CD14-positive monocyte (primary cell): ENCODE measurements around the gene EPS8L1. TPM values are rescaled to one million over a fixed set of nuclear protein-coding genes. Genes with fewer than 3 reads are reported as not detected.

Experiments used
- DNase-seq, 3 donors: peaks; one replicate each; pipeline ENCODE4 v3.0.0-alpha.2; 2011 to 2022
- H2AFZ ChIP-seq: 2 replicates; pipeline ENCODE4 v1.6.0; 2012; ENCODE audit warnings: mild to moderate bottlenecking, low read depth, low read length, inconsistent platforms; ENCODE audit not compliant: insufficient read depth, poor library complexity, severe bottlenecking
- H3K27ac ChIP-seq, 2 donors: 1 replicate in 1 of 2; 2 replicates in 1 of 2; pipeline ENCODE4 v1.5.1; 2012 to 2013; ENCODE audit warnings: low read length in 2 of 2, control low read depth in 1 of 2, inconsistent platforms in 1 of 2, low read depth in 1 of 2, mild to moderate bottlenecking in 1 of 2
- H3K27me3 ChIP-seq, 2 donors: one replicate each; pipeline versions ENCODE4 v1.6.0 to v1.6.1; 2011 to 2013; ENCODE audit warnings: low read length in 2 of 2; ENCODE audit not compliant: control insufficient read depth in 2 of 2, insufficient read depth in 2 of 2
- H3K36me3 ChIP-seq, 2 donors: replicated peaks in 1 of 2; 1 replicate in 1 of 2; 2 replicates in 1 of 2; pipeline versions ENCODE4 v1.5.1 to v1.6.1; 2012 to 2013; ENCODE audit warnings: low read length in 2 of 2, control low read depth in 1 of 2, inconsistent platforms in 1 of 2, mild to moderate bottlenecking in 1 of 2; ENCODE audit not compliant: insufficient read depth in 2 of 2, control insufficient read depth in 1 of 2
- H3K4me1 ChIP-seq, 2 donors: 1 replicate in 1 of 2; 2 replicates in 1 of 2; pipeline versions ENCODE4 v1.5.1 to v1.6.1; 2012 to 2013; ENCODE audit warnings: low read length in 2 of 2, control low read depth in 1 of 2, inconsistent platforms in 1 of 2, mild to moderate bottlenecking in 1 of 2, moderate library complexity in 1 of 2; ENCODE audit not compliant: insufficient read depth in 2 of 2, control insufficient read depth in 1 of 2
- H3K4me2 ChIP-seq: replicated peaks from 2 replicates; pipeline ENCODE3; 2012; ENCODE audit warnings: low read length, moderate library complexity, mild to moderate bottlenecking; ENCODE audit not compliant: poor library complexity, severe bottlenecking; ENCODE audit errors: extremely low read depth
- H3K4me3 ChIP-seq, 3 experiments: fragments of 200-600 bp in 1 of 3; sonication (generic) in 1 of 3; replicated peaks in 1 of 3; 1 replicate in 2 of 3; 2 replicates in 1 of 3; pipeline ENCODE4 v1.5.1; 2011 to 2013; ENCODE audit warnings: low read length in 3 of 3, mild to moderate bottlenecking in 3 of 3, control low read depth in 2 of 3, low read depth in 2 of 3, inconsistent platforms in 1 of 3, moderate library complexity in 1 of 3
- H3K79me2 ChIP-seq: 2 replicates; pipeline ENCODE4 v1.6.0; 2012; ENCODE audit warnings: mild to moderate bottlenecking, control low read depth, inconsistent platforms, low read length, moderate library complexity; ENCODE audit not compliant: insufficient read depth
- H3K9ac ChIP-seq: 2 replicates; pipeline ENCODE4 v1.6.0; 2017; ENCODE audit warnings: low read length, mild to moderate bottlenecking; ENCODE audit not compliant: insufficient read depth, poor library complexity, severe bottlenecking
- H3K9me3 ChIP-seq, 2 donors: replicated peaks in 1 of 2; 1 replicate in 1 of 2; 2 replicates in 1 of 2; pipeline versions ENCODE4 v1.5.1 to v1.6.1; 2012 to 2013; ENCODE audit warnings: low read length in 2 of 2, control low read depth in 1 of 2; ENCODE audit not compliant: control insufficient read depth in 1 of 2, insufficient read depth in 1 of 2
- H4K20me1 ChIP-seq: 2 replicates; pipeline ENCODE4 v1.6.0; 2012; ENCODE audit warnings: mild to moderate bottlenecking, low read length, control low read depth, moderate library complexity; ENCODE audit not compliant: insufficient read depth
- H3K27ac Mint-ChIP-seq, 7 donors: one replicate each; pipeline ENCODE4 v1.8.0; 2020; ENCODE audit warnings: mild to moderate bottlenecking in 7 of 7, mixed read lengths in 7 of 7, moderate library complexity in 6 of 7, inconsistent platforms in 2 of 7
- H3K27me3 Mint-ChIP-seq, 3 donors: one replicate each; pipeline ENCODE4 v1.8.0; 2021 to 2022; ENCODE audit warnings: low read depth in 3 of 3, mild to moderate bottlenecking in 3 of 3, mixed read lengths in 3 of 3, moderate library complexity in 3 of 3, inconsistent platforms in 1 of 3
- H3K36me3 Mint-ChIP-seq, 2 donors: one replicate each; pipeline ENCODE4 v1.8.0; 2020; ENCODE audit warnings: mixed read lengths in 2 of 2, inconsistent platforms in 1 of 2, mild to moderate bottlenecking in 1 of 2
- H3K4me1 Mint-ChIP-seq: one replicate; pipeline ENCODE4 v1.8.0; 2020; ENCODE audit warnings: mild to moderate bottlenecking, mixed read lengths
- H3K4me3 Mint-ChIP-seq, 2 donors: one replicate each; pipeline ENCODE4 v1.8.0; 2020; ENCODE audit warnings: mild to moderate bottlenecking in 2 of 2, mixed read lengths in 2 of 2, moderate library complexity in 1 of 2
- H3K9me3 Mint-ChIP-seq, 7 donors: one replicate each; pipeline ENCODE4 v1.8.0; 2020 to 2022; ENCODE audit warnings: mixed read lengths in 7 of 7, mild to moderate bottlenecking in 6 of 7, moderate library complexity in 6 of 7, inconsistent platforms in 2 of 7
- WGBS: methylation state at CpG from one replicate; pipeline ENCODE4 v1.1.5; 2013; ENCODE audit warnings: missing lambda C conversion rate; ENCODE audit not compliant: insufficient coverage; 5-methylcytosine and 5-hydroxymethylcytosine counted together
- intact Hi-C, 2 donors: fragments of 100-400 bp; cut with micrococcal nuclease; formaldehyde crosslinking; loops; one replicate each; pipeline versions ENCODE4 v1.15.0 to v1.15.1; 2023
- polyA plus RNA-seq, 3 donors: library from polyadenylated mRNA; depleted of rRNA in 1 of 3; unstranded in 2 of 3; stranded (reverse) in 1 of 3; fragments of 300-500 nt in 2 of 3; fragments of >200 nt in 1 of 3; fragmentation: Illumina TruSeq in 2 of 3; gene quantifications; 1 replicate in 2 of 3; 2 replicates in 1 of 3; pipeline ENCODE4 v1.2.3, GENCODE V29; 2012 to 2021
- TF ChIP-seq, protein P1 (sequence below): fragments of 200-600 bp; IDR thresholded peaks from one replicate; pipeline ENCODE4 v1.8.0; 2022; ENCODE audit warnings: antibody characterized with exemption, mild to moderate bottlenecking

EPS8L1 gene
- polyA plus RNA-seq, 3 donors, result 1.5 to 5.0 (median 1.8) TPM

DNA sequence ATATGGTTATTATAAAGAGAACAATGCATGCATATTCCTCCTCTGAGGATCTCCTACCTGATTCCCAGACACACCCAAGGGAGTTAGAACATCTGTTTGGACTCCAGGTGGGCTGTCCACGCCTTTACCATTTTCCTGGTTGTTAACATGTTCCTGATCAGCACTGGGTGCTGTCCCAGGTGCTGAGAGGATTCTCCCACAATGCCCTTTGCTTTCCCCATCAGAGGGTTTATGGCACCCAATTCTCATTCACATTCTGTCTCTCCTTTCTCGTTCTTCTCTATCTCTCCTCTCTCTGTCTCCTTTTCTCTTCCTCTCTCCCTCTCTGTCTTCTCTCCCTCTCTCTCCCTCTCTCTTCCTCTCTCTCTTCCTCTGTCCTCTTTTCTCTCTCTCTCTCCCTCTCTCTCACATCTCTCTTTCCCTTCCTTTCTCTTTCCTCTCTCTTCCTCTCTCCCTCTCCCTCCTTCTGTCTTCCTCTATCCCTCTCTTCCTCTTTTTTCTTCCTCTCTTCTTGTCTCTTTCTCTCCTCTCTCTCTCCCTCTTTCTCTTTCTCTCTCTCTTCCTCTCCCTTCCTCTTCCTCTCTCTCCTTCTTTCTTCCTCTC is 9.5 kb upstream of the EPS8L1 start:
- Mint-ChIP-seq H3K4me1 (peaks cover 22% of the 10 kb centered on the region), H3K36me3 (peaks cover 0 to 5% of the 10 kb centered on the region in 2 donors), H3K9me3 (peaks cover 4 to 28% (median 19%) of the 10 kb centered on the region in 7 donors), H3K27ac (no peak overlapping the region), H3K27me3 (peaks cover 53 to 63% (median 62%) of the 10 kb centered on the region in 3 donors), H3K4me3 (peak overlapping the region in 1 of 2 donors; percentile 52)
- TF ChIP-seq, protein P1, sequence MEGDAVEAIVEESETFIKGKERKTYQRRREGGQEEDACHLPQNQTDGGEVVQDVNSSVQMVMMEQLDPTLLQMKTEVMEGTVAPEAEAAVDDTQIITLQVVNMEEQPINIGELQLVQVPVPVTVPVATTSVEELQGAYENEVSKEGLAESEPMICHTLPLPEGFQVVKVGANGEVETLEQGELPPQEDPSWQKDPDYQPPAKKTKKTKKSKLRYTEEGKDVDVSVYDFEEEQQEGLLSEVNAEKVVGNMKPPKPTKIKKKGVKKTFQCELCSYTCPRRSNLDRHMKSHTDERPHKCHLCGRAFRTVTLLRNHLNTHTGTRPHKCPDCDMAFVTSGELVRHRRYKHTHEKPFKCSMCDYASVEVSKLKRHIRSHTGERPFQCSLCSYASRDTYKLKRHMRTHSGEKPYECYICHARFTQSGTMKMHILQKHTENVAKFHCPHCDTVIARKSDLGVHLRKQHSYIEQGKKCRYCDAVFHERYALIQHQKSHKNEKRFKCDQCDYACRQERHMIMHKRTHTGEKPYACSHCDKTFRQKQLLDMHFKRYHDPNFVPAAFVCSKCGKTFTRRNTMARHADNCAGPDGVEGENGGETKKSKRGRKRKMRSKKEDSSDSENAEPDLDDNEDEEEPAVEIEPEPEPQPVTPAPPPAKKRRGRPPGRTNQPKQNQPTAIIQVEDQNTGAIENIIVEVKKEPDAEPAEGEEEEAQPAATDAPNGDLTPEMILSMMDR, result no peak
- H3K9ac ChIP-seq, result no peak overlapping the region
- H4K20me1 ChIP-seq, result no peaks in the 10 kb centered on the region
- H3K4me1 ChIP-seq, result peaks cover 14 to 18% of the 10 kb centered on the region in 2 donors
- peaks cover 17 to 45% of the 10 kb centered on the region in 2 donors for H3K27me3 ChIP-seq
- H3K27ac ChIP-seq, result no peak overlapping the region
- no peak overlapping the region for H3K4me3 ChIP-seq
- no peak overlapping the region for H2AFZ ChIP-seq
- H3K36me3 ChIP-seq, result no peaks in the 10 kb centered on the region
- WGBS, result 35% methylated on average over 2 of the region's 2 CpGs
- H3K9me3 ChIP-seq, result peaks cover 7 to 8% of the 10 kb centered on the region in 2 donors
- intact Hi-C loops, result no loop called here
- no peaks in the 10 kb centered on the region for H3K79me2 ChIP-seq
- no peak for DNase-seq
- no peak overlapping the region for H3K4me2 ChIP-seq

DNA sequence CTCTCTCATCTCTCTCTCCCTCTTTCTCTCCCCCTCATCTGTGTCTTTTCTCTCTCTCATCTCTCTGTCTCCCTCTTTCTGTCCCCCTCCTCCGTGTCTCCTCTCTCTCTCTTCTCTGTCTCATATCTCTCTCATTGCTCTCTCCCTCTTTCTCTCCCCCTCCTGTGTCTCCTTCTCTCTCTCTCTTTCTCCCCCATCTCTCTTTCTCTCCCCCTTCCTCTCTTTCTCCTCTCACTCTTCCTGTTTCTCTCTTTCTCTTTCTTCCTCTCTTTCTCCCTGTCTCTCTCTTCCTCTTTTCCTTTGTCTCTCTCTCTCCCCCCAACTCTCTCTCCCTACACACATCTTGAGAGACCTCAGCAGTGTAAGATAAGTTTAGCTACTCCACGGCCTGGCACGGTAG is 7.8 kb upstream of the EPS8L1 start:
- H3K27ac ChIP-seq, result no peak overlapping the region
- intact Hi-C loops, result no loop called here
- H3K4me3 ChIP-seq, result no peak overlapping the region
- peak overlapping the region in 1 of 2 donors; percentile 79 for H3K4me3 Mint-ChIP-seq
- H3K9me3 Mint-ChIP-seq, result peaks cover 4 to 32% (median 22%) of the 10 kb centered on the region in 7 donors
- 47% methylated on average over 3 of the region's 3 CpGs for WGBS
- peaks cover 7 to 10% of the 10 kb centered on the region in 2 donors for H3K9me3 ChIP-seq
- DNase-seq, result no peak
- H3K27me3 ChIP-seq, result peaks cover 17 to 53% of the 10 kb centered on the region in 2 donors
- peaks cover 64 to 76% (median 69%) of the 10 kb centered on the region in 3 donors for H3K27me3 Mint-ChIP-seq
- H4K20me1 ChIP-seq, result no peaks in the 10 kb centered on the region
- TF ChIP-seq, protein P1, result no peak
- no peak overlapping the region for H3K4me2 ChIP-seq
- H3K79me2 ChIP-seq, result no peaks in the 10 kb centered on the region
- H3K4me1 ChIP-seq, result peaks cover 6 to 8% of the 10 kb centered on the region in 2 donors
- H3K36me3 Mint-ChIP-seq, result peaks cover 0 to 5% of the 10 kb centered on the region in 2 donors
- no peak overlapping the region for H2AFZ ChIP-seq
- H3K27ac Mint-ChIP-seq, result peak overlapping the region in 1 of 7 donors; percentile 46
- peaks cover 15% of the 10 kb centered on the region for H3K4me1 Mint-ChIP-seq
- no peak overlapping the region for H3K9ac ChIP-seq
- no peaks in the 10 kb centered on the region for H3K36me3 ChIP-seq
